Hindlimb muscle (tissue), 1 donor: ENCODE measurements around the gene ZDHHC17. TPM values are rescaled to one million over a fixed set of nuclear protein-coding genes. Genes with fewer than 3 reads are reported as not detected.
"Not testable (repeated sequence)": the region's sequence is repeated elsewhere in the genome, so short reads cannot be mapped to it uniquely, and the experiment has no call there.

Source experiments
- DNase-seq: peaks from one replicate; pipeline ENCODE4 v3.0.0-alpha.2; 2013
- polyA plus RNA-seq: library from polyadenylated mRNA; unstranded; fragments of 120-200 nt; gene quantifications from one replicate; pipeline ENCODE4 v1.2.1, GENCODE V29; 2013; ENCODE audit not compliant: insufficient read length

ZDHHC17 gene
- polyA plus RNA-seq: 43.0 TPM

GRCh38 chr12:76763746-76764675 lies at the start of gene ZDHHC17:
Gene ZDHHC17, plus strand, starts transcription at chr12:76764115. Its CDS starts 122 bp downstream, at chr12:76764237.
- DNase-seq: peak; percentile 96

GRCh38 chr12:76714415-76714814 lies 49.5 kb upstream of the ZDHHC17 start:
- DNase-seq: no peak

- no peak for DNase-seq
These were observed 49.1 kb upstream of the ZDHHC17 start for GRCh38 chr12:76714861-76715260.

GRCh38 chr12:76715332-76715731 lies 48.6 kb upstream of the ZDHHC17 start:
- DNase-seq: no peak

- DNase-seq: no peak
These were observed 46.6 kb upstream of the ZDHHC17 start for GRCh38 chr12:76717314-76717713.

GRCh38 chr12:76719171-76720041 lies 44.5 kb upstream of the ZDHHC17 start:
- DNase-seq: no peak

- no peak for DNase-seq
These were observed 43.8 kb upstream of the ZDHHC17 start for GRCh38 chr12:76720068-76720467.

GRCh38 chr12:76726626-76727025 lies 37.3 kb upstream of the ZDHHC17 start:
- DNase-seq: no peak

GRCh38 chr12:76732188-76732587 lies 31.7 kb upstream of the ZDHHC17 start:
- DNase-seq: not testable (repeated sequence)

GRCh38 chr12:76737689-76738088 lies 26.2 kb upstream of the ZDHHC17 start:
- not testable (repeated sequence) for DNase-seq

GRCh38 chr12:76738824-76739579 lies 24.9 kb upstream of the ZDHHC17 start:
- DNase-seq: no peak

GRCh38 chr12:76739896-76740295 lies 24.0 kb upstream of the ZDHHC17 start:
- no peak for DNase-seq

- DNase-seq: no peak
These were observed 23.4 kb upstream of the ZDHHC17 start for GRCh38 chr12:76740501-76740900.

GRCh38 chr12:76745343-76745742 lies 18.6 kb upstream of the ZDHHC17 start:
- DNase-seq: no peak

GRCh38 chr12:76746516-76746915 lies 17.4 kb upstream of the ZDHHC17 start:
- DNase-seq: no peak

GRCh38 chr12:76747245-76747644 lies 16.7 kb upstream of the ZDHHC17 start:
- no peak for DNase-seq

- DNase-seq: no peak
These were observed 8.0 kb upstream of the ZDHHC17 start for GRCh38 chr12:76755829-76756379.

GRCh38 chr12:76757694-76758093 lies 6.2 kb upstream of the ZDHHC17 start:
- no peak for DNase-seq

- DNase-seq: no peak
These were observed 1.3 kb upstream of the ZDHHC17 start for GRCh38 chr12:76762601-76762980.

GRCh38 chr12:76764856-76765255 lies 941 bp downstream of the ZDHHC17 start:
- no peak for DNase-seq

- DNase-seq: no peak
These were observed 1.7 kb downstream of the ZDHHC17 start for GRCh38 chr12:76765598-76765997.

- no peak for DNase-seq
These were observed 2.2 kb downstream of the ZDHHC17 start for GRCh38 chr12:76766161-76766560.
